ENCODE measurements around the gene SPON2. TPM values are rescaled to one million over a fixed set of nuclear protein-coding genes. Genes with fewer than 3 reads are reported as not detected.

SPON2 gene
- total RNA-seq, 8 experiments from 2014 or later = 2.0 to 12.6 (median 8.1) TPM

GRCh38 chr4:1170156-1170975 is 2.0 kb downstream of the SPON2 start:
- no peak overlapping the region for H3K4me3 ChIP-seq
- H3K4me1 ChIP-seq (replicated peaks in 1 of 2) = peaks cover 7 to 25% of the 10 kb centered on the region in 2 donors
- in situ Hi-C loops (cut with MboI; ENCODE audit: low pct_unique_long_range_greater_than_20kb in 2 of 9, low sequenced_read_pairs in 9 of 9, unreplicated experiment in 9 of 9) = no loop called here
- WGBS, 10 experiments = 85 to 100% (median 100%) methylated on average over 1 to 13 of the region's 37 CpGs; no CpG with 5 or more reads in 4 of the 10 experiments
- H3K27ac ChIP-seq = no peak overlapping the region
- no peak for ATAC-seq (replicated peaks in 6 of 8)

GRCh38 chr4:1169691-1170096 is 2.7 kb downstream of the SPON2 start:
- Histone ChIP-seq H3K4me3 (no peak overlapping the region), H3K27ac (no peak overlapping the region), H3K4me1 (replicated peaks in 1 of 2) (peaks cover 7 to 25% of the 10 kb centered on the region in 2 donors)
- no peak for ATAC-seq (replicated peaks in 6 of 8)
- in situ Hi-C loops (cut with MboI; ENCODE audit: low pct_unique_long_range_greater_than_20kb in 2 of 9, low sequenced_read_pairs in 9 of 9, unreplicated experiment in 9 of 9) = no loop called here
- WGBS, 10 experiments = 78 to 100% (median 90%) methylated on average over 1 to 4 of the region's 13 CpGs; no CpG with 5 or more reads in 6 of the 10 experiments

GRCh38 chr4:1169171-1169671 is 3.2 kb downstream of the SPON2 start:
- 90 to 100% methylated on average over 1 to 2 of the region's 17 CpGs; no CpG with 5 or more reads in 8 of the 10 experiments for WGBS, 10 experiments
- Histone ChIP-seq H3K4me1 (replicated peaks in 1 of 2) (peaks cover 7 to 25% of the 10 kb centered on the region in 2 donors), H3K4me3 (no peak overlapping the region), H3K27ac (no peak overlapping the region)
- in situ Hi-C loops (cut with MboI; ENCODE audit: low pct_unique_long_range_greater_than_20kb in 2 of 9, low sequenced_read_pairs in 9 of 9, unreplicated experiment in 9 of 9) = no loop called here
- ATAC-seq (replicated peaks in 6 of 8) = no peak

- no peak for ATAC-seq (replicated peaks in 6 of 8)
- H3K27ac ChIP-seq = no peak overlapping the region
- WGBS, 10 experiments = 61 to 100% (median 81%) methylated on average over 1 to 15 of the region's 21 CpGs; no CpG with 5 or more reads in 5 of the 10 experiments
- H3K4me1 ChIP-seq (replicated peaks in 1 of 2) = peaks cover 6 to 21% of the 10 kb centered on the region in 2 donors
- peak overlapping the region in 3 of 5 donors; percentile 37 to 48 (median 43) for H3K4me3 ChIP-seq
- in situ Hi-C loops (cut with MboI; ENCODE audit: low pct_unique_long_range_greater_than_20kb in 2 of 9, low sequenced_read_pairs in 9 of 9, unreplicated experiment in 9 of 9) = no loop called here
These were observed 3.9 kb downstream of the SPON2 start for GRCh38 chr4:1168191-1169101.

- in situ Hi-C loops (cut with MboI; ENCODE audit: low pct_unique_long_range_greater_than_20kb in 2 of 9, low sequenced_read_pairs in 9 of 9, unreplicated experiment in 9 of 9) = no loop called here
- Histone ChIP-seq H3K27ac (peak overlapping the region in 1 of 2 donors; percentile 70), H3K4me1 (replicated peaks in 1 of 2) (peaks cover 0 to 13% of the 10 kb centered on the region in 2 donors), H3K4me3 (peak overlapping the region; percentile 37 to 48 (median 42))
- peak; percentile 82 to 90 (median 86) for ATAC-seq (replicated peaks in 6 of 8)
- 0 to 10% (median 0%) methylated on average over 4 to 23 of the region's 51 CpGs; no CpG with 5 or more reads in 5 of the 10 experiments for WGBS, 10 experiments
These were observed 5.0 kb downstream of the SPON2 start for GRCh38 chr4:1167244-1167949.

- Histone ChIP-seq H3K4me3 (peak overlapping the region in 3 of 5 donors; percentile 42 to 48 (median 43)), H3K27ac (no peak overlapping the region), H3K4me1 (replicated peaks in 1 of 2) (peaks cover 0 to 6% of the 10 kb centered on the region in 2 donors)
- WGBS, 10 experiments = 0 to 67% (median 35%) methylated on average over 1 to 9 of the region's 24 CpGs
- in situ Hi-C loops (cut with MboI; ENCODE audit: low pct_unique_long_range_greater_than_20kb in 2 of 9, low sequenced_read_pairs in 9 of 9, unreplicated experiment in 9 of 9) = no loop called here
- ATAC-seq (replicated peaks in 6 of 8) = peak in 1 of 8 experiments; percentile 17
These were observed 5.7 kb downstream of the SPON2 start for GRCh38 chr4:1166509-1167243.

GRCh38 chr4:1164956-1165545 is 7.3 kb downstream of the SPON2 start:
- in situ Hi-C loops (cut with MboI; ENCODE audit: low pct_unique_long_range_greater_than_20kb in 2 of 9, low sequenced_read_pairs in 9 of 9, unreplicated experiment in 9 of 9) = no loop called here
- WGBS, 10 experiments = 33 to 100% (median 98%) methylated on average over 1 to 4 of the region's 13 CpGs; no CpG with 5 or more reads in 4 of the 10 experiments
- Histone ChIP-seq H3K4me3 (no peak overlapping the region), H3K4me1 (replicated peaks in 1 of 2) (peaks cover 0 to 5% of the 10 kb centered on the region in 2 donors), H3K27ac (no peak overlapping the region)
- no peak for ATAC-seq (replicated peaks in 6 of 8)

- Histone ChIP-seq H3K4me1 (replicated peaks in 1 of 2) (peaks cover 0 to 5% of the 10 kb centered on the region in 2 donors), H3K4me3 (no peak overlapping the region), H3K27ac (no peak overlapping the region)
- WGBS, 10 experiments = 43 to 100% (median 100%) methylated on average over 1 of the region's 5 CpGs; no CpG with 5 or more reads in 7 of the 10 experiments
- ATAC-seq (replicated peaks in 6 of 8) = no peak
- in situ Hi-C loops (cut with MboI; ENCODE audit: low pct_unique_long_range_greater_than_20kb in 2 of 9, low sequenced_read_pairs in 9 of 9, unreplicated experiment in 9 of 9) = no loop called here
These were observed 7.9 kb downstream of the SPON2 start for GRCh38 chr4:1164444-1164843.

GRCh38 chr4:1164040-1164439 is 8.3 kb downstream of the SPON2 start:
- Histone ChIP-seq H3K27ac (no peak overlapping the region), H3K4me1 (replicated peaks in 1 of 2) (peaks cover 0 to 5% of the 10 kb centered on the region in 2 donors), H3K4me3 (no peak overlapping the region)
- in situ Hi-C loops (cut with MboI; ENCODE audit: low pct_unique_long_range_greater_than_20kb in 2 of 9, low sequenced_read_pairs in 9 of 9, unreplicated experiment in 9 of 9) = no loop called here
- no peak for ATAC-seq (replicated peaks in 6 of 8)
- 60 to 90% (median 83%) methylated on average over 1 to 3 of the region's 4 CpGs; no CpG with 5 or more reads in 7 of the 10 experiments for WGBS, 10 experiments

- no peaks in the 10 kb centered on the region for H3K4me1 ChIP-seq (replicated peaks in 1 of 2)
- no peak overlapping the region for H3K27ac ChIP-seq
- no peak overlapping the region for H3K4me3 ChIP-seq
- WGBS, 10 experiments = 62 to 89% (median 71%) methylated on average over 1 of the region's 1 CpG; no CpG with 5 or more reads in 3 of the 10 experiments
- in situ Hi-C loops (cut with MboI; ENCODE audit: low pct_unique_long_range_greater_than_20kb in 2 of 9, low sequenced_read_pairs in 9 of 9, unreplicated experiment in 9 of 9) = no loop called here
- no peak for ATAC-seq (replicated peaks in 6 of 8)
These were observed 12.0 kb downstream of the SPON2 start for GRCh38 chr4:1160351-1160750.

GRCh38 chr4:1156069-1156468 is 16.3 kb downstream of the SPON2 start:
- WGBS, 10 experiments = 41 to 100% (median 81%) methylated on average over 1 to 7 of the region's 8 CpGs; no CpG with 5 or more reads in 5 of the 10 experiments
- no peak for ATAC-seq (replicated peaks in 6 of 8)
- no peak overlapping the region for H3K27ac ChIP-seq
- in situ Hi-C loops (cut with MboI; ENCODE audit: low pct_unique_long_range_greater_than_20kb in 2 of 9, low sequenced_read_pairs in 9 of 9, unreplicated experiment in 9 of 9) = no loop called here
- no peak overlapping the region for H3K4me3 ChIP-seq
- no peaks in the 10 kb centered on the region for H3K4me1 ChIP-seq (replicated peaks in 1 of 2)

Data from motor neuron (in vitro differentiated cells).